ENCODE results near the gene SPA17. TPM values are rescaled to one million over a fixed set of nuclear protein-coding genes. Genes with fewer than 3 reads are reported as not detected.

Gene SPA17
- total and polyA plus RNA-seq, 9 of the 15 experiments (the other 6 are each of a cell fraction or from before 2014, with no cell fraction given) = 6.0 to 19.5 (median 12.6) TPM

DNA sequence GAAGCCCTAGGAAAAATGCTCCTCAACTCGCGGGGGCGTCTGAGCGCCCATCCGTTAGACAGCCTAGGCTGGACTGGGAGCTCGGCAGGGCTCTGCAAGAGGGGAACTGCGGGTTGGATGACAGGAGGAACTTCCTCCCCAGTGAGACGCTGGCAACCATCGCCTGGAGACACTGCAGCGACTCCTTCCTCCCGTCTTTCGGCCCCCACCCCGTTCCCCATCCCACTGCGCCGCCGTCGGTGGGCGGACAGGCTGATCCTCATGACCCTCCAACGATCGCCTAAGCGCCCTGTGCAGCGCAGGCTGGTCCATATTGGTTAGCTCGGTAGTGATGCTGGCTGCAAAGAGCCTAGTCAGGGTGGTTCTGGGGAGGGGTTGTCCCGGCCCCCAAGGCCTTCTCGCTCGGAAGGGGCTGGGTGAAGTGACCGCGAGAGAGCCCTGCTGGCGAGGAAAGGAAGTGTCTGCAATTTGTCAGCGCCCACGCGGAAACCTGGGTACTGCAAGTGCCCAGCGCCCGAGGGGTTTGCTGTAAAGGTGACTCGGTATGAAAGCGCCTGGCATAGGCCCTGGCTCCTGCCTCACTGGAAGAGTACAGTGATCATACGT, 66.7 kb downstream of the SPA17 start:
- H3K4me3 ChIP-seq = peak overlapping the region; percentile 54
- in situ Hi-C loops (cut with MboI) (no loop called here), intact Hi-C loops (cut with micrococcal nuclease) (no loop called here)
- H3K36me3 ChIP-seq (ENCODE audit: control insufficient read depth, insufficient read depth, low read length) = no peaks in the 10 kb centered on the region
- ChIA-PET POLR2A (interaction anchor here (1.0 kb wide), 2 partner anchors 13 to 21 kb away, joined by 3 to 4 read pairs; no protein-coding TSS in a partner anchor), CTCF (ENCODE audit: low intra/inter-chr PET ratio) (interaction anchor here (0.5 kb wide), 1 partner anchor 1161 kb away, joined by 3 read pairs; no protein-coding TSS in a partner anchor)
- no peaks in the 10 kb centered on the region for H3K9me3 ChIP-seq (replicated peaks; ENCODE audit: control insufficient read depth, insufficient read depth, low read depth, low read length)
- DNase-seq (ENCODE audit: extremely low read depth in 1 of 4, low spot score in 3 of 4) (peak in 3 of 4 experiments; percentile 37 to 45 (median 43)), ATAC-seq (peak; percentile 41), FAIRE-seq (no peak)
- H3K9ac ChIP-seq (ENCODE audit: insufficient read depth in 1 of 2, low read depth in 2 of 2, low read length in 2 of 2) = peak overlapping the region; percentile 38 to 82; a peak in 3 of 4 replicates
- no peaks in the 10 kb centered on the region for H3K79me2 ChIP-seq (ENCODE audit: control insufficient read depth, insufficient read depth, low read length)
- no peak overlapping the region for H3K27ac ChIP-seq (ENCODE audit: extremely low read depth, low read depth, low read length)
- TSS peak; percentile 59 for BruUV-seq (replicated peaks)
- H4K20me1 ChIP-seq (replicated peaks; ENCODE audit: control insufficient read depth, insufficient read depth, low read length) = 0 out of 2 replicates have a peak, but pooled peaks cover 9% of the 10 kb centered on the region
- no peaks in the 10 kb centered on the region for H3K9me1 ChIP-seq (ENCODE audit: control insufficient read depth, insufficient read depth, low read length)
- 21% methylated on average over 33 of the region's 37 CpGs for WGBS (ENCODE audit: insufficient coverage, low coverage, missing lambda C conversion rate)
- H3K4me1 ChIP-seq (replicated peaks in 1 of 2; ENCODE audit: control insufficient read depth in 2 of 2, insufficient read depth in 2 of 2, low read length in 2 of 2) = peaks cover 14 to 17% of the 10 kb centered on the region in 2 experiments; a peak in 4 of 5 replicates
- H3K27me3 ChIP-seq (ENCODE audit: control insufficient read depth in 2 of 2, insufficient read depth in 2 of 2, low read length in 2 of 2) = peaks cover 13 to 51% of the 10 kb centered on the region in 2 experiments; a peak in 4 of 5 replicates
- H2AFZ ChIP-seq (ENCODE audit: low read depth, low read length) = peak overlapping the region; percentile 87
- H3K4me2 ChIP-seq (ENCODE audit: insufficient read depth, low read length) = peak overlapping the region; percentile 87
- TF ChIP-seq ZNF699 (CRISPR knock-in tag; IDR thresholded peaks at IDR 0.05; ENCODE audit: insufficient replicate concordance) = no peak
- TF ChIP-seq KAT7 (CRISPR knock-in tag; IDR thresholded peaks at IDR 0.05; ENCODE audit: borderline replicate concordance) = no peak
- no peak for TF ChIP-seq MIER1 (IDR thresholded peaks at IDR 0.05; ENCODE audit: low read depth)
- no peak for TF ChIP-seq ZNF311 (CRISPR knock-in tag; IDR thresholded peaks at IDR 0.05)
- TF ChIP-seq ETV5 (CRISPR knock-in tag; IDR thresholded peaks at IDR 0.05; ENCODE audit: low read depth) = 0 out of 2 replicates have a peak, but pooled peaks have one; percentile 19
- no peak for TF ChIP-seq ZNF77 (CRISPR knock-in tag; IDR thresholded peaks at IDR 0.05)
- TF ChIP-seq PHF8 (IDR thresholded peaks at IDR 0.05; ENCODE audit: borderline replicate concordance, low read length) = peak; percentile 19; the same call in 1 of the 2 replicates
- no peak for TF ChIP-seq RB1 (IDR thresholded peaks at IDR 0.05; ENCODE audit: low read depth)
- TF ChIP-seq NCOA2 (IDR thresholded peaks at IDR 0.05; ENCODE audit: partially characterized antibody in 2 of 2) = no peak
- peak; percentile 69; the same call in 1 of the 2 replicates for TF ChIP-seq SPI1 (IDR thresholded peaks at IDR 0.05; ENCODE audit: borderline replicate concordance, low read depth, low read length)
- TF ChIP-seq SRSF7 (optimal IDR thresholded peaks at IDR 0.05; ENCODE audit: low read depth, low read length) = no peak
- no peak for TF ChIP-seq MEF2A (IDR thresholded peaks at IDR 0.05; ENCODE audit: control insufficient read depth, low read depth, low read length)
- 0 out of 2 replicates have a peak, but pooled peaks have one; percentile 18 for TF ChIP-seq HDAC2 (IDR thresholded peaks at IDR 0.05)
- TF ChIP-seq DMBX1 (CRISPR knock-in tag; IDR thresholded peaks at IDR 0.05; ENCODE audit: borderline replicate concordance) = no peak
- no peak for TF ChIP-seq SIN3B (IDR thresholded peaks at IDR 0.05; ENCODE audit: low read depth)
- TF ChIP-seq HLTF (IDR thresholded peaks at IDR 0.05) = no peak
- peak; percentile 57; the same call in 1 of the 2 replicates for TF ChIP-seq SAFB (IDR thresholded peaks at IDR 0.05; ENCODE audit: borderline replicate concordance, low read depth, low read length)
- peak; percentile 20 to 39; a peak in 1 of 4 replicates for TF ChIP-seq MAZ (CRISPR knock-in tag; conservative IDR thresholded peaks at IDR 0.05 in 1 of 2, IDR thresholded peaks at IDR 0.05 in 1 of 2)
- TF ChIP-seq CAMTA2 (CRISPR knock-in tag; conservative IDR thresholded peaks at IDR 0.05) = no peak
- peak; percentile 15; the same call in 1 of the 2 replicates for TF ChIP-seq RBFOX2 (IDR thresholded peaks at IDR 0.05; ENCODE audit: low read depth, low read length)
- TF ChIP-seq, protein P1, sequence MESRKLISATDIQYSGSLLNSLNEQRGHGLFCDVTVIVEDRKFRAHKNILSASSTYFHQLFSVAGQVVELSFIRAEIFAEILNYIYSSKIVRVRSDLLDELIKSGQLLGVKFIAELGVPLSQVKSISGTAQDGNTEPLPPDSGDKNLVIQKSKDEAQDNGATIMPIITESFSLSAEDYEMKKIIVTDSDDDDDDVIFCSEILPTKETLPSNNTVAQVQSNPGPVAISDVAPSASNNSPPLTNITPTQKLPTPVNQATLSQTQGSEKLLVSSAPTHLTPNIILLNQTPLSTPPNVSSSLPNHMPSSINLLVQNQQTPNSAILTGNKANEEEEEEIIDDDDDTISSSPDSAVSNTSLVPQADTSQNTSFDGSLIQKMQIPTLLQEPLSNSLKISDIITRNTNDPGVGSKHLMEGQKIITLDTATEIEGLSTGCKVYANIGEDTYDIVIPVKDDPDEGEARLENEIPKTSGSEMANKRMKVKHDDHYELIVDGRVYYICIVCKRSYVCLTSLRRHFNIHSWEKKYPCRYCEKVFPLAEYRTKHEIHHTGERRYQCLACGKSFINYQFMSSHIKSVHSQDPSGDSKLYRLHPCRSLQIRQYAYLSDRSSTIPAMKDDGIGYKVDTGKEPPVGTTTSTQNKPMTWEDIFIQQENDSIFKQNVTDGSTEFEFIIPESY (CRISPR knock-in tag; IDR thresholded peaks at IDR 0.05) = peak; percentile 96
- no peak for TF ChIP-seq TAL1 (IDR thresholded peaks at IDR 0.05)

Measured in K562 (cell line).